ENCODE results near the gene LRP5. TPM values are rescaled to one million over a fixed set of nuclear protein-coding genes. Genes with fewer than 3 reads are reported as not detected.

LRP5 gene
- polyA plus RNA-seq, 3 donors from 2014 or later, result 0.03 to 1.2 (median 0.66) TPM

GRCh38 chr11:68406324-68407313 is 94.2 kb downstream of the LRP5 start:
- H3K4me3 Mint-ChIP-seq, result no peak overlapping the region
- no peaks in the 10 kb centered on the region for H3K9me3 Mint-ChIP-seq
- H3K27me3 Mint-ChIP-seq (ENCODE audit: low read depth in 3 of 3), result no peaks in the 10 kb centered on the region
- no peaks in the 10 kb centered on the region for H3K4me1 Mint-ChIP-seq
- no peak for DNase-seq
- H3K27ac Mint-ChIP-seq, result no peak overlapping the region
- no peaks in the 10 kb centered on the region for H3K36me3 Mint-ChIP-seq

DNA sequence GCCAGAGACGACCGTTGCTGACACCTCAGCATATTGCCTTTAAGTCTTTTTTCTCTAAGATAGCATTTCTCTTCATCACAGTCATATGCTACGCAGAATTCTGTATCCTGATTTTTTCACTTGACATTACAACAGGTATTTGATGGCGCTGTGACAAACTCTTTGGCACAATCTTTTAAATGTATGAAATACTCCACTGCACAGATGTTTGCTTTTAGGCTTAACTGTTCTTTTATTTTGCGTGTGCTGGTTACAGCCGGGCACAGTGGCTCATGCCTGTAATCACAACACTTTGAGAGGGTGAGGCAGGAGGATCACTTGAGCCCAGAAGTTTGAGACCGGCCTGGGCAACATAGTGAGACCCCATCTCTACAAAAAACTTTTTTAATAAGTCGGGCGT is 96.1 kb downstream of the LRP5 start:
- H3K27me3 Mint-ChIP-seq (ENCODE audit: low read depth in 3 of 3), result no peaks in the 10 kb centered on the region
- H3K9me3 Mint-ChIP-seq, result no peaks in the 10 kb centered on the region
- no peak overlapping the region for H3K4me3 Mint-ChIP-seq
- H3K27ac Mint-ChIP-seq, result no peak overlapping the region
- DNase-seq, result no peak
- H3K4me1 Mint-ChIP-seq, result no peaks in the 10 kb centered on the region
- H3K36me3 Mint-ChIP-seq, result no peaks in the 10 kb centered on the region

DNA sequence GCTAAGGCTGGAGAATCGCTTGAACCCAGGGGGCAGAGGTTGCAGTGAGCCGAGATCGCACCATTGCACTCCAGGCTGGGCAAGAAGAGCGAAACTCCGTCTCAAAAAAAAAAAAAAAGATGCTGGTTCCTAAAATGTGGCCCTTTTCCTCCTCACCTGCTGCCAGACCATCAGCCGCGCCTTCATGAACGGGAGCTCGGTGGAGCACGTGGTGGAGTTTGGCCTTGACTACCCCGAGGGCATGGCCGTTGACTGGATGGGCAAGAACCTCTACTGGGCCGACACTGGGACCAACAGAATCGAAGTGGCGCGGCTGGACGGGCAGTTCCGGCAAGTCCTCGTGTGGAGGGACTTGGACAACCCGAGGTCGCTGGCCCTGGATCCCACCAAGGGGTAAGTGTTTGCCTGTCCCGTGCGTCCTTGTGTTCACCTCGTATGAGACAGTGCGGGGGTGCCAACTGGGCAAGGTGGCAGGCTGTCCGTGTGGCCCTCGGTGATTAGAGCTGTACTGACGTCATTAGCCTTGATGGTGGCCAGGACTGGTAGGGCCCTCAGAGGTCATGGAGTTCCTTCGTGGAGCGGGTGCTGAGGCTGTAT is 97.5 kb downstream of the LRP5 start:
- no peak overlapping the region for H3K4me3 Mint-ChIP-seq
- H3K27ac Mint-ChIP-seq, result no peak overlapping the region
- H3K9me3 Mint-ChIP-seq, result no peaks in the 10 kb centered on the region
- H3K36me3 Mint-ChIP-seq, result no peaks in the 10 kb centered on the region
- no peak for DNase-seq
- H3K27me3 Mint-ChIP-seq (ENCODE audit: low read depth in 3 of 3), result no peaks in the 10 kb centered on the region
- no peaks in the 10 kb centered on the region for H3K4me1 Mint-ChIP-seq

GRCh38 chr11:68411501-68411991 is 99.2 kb downstream of the LRP5 start:
- peaks cover 0 to 2% (median 0%) of the 10 kb centered on the region in 3 donors for H3K27me3 Mint-ChIP-seq (ENCODE audit: low read depth in 3 of 3)
- no peaks in the 10 kb centered on the region for H3K9me3 Mint-ChIP-seq
- H3K27ac Mint-ChIP-seq, result no peak overlapping the region
- H3K4me3 Mint-ChIP-seq, result no peak overlapping the region
- H3K36me3 Mint-ChIP-seq, result no peaks in the 10 kb centered on the region
- no peak for DNase-seq
- no peaks in the 10 kb centered on the region for H3K4me1 Mint-ChIP-seq

GRCh38 chr11:68412593-68413475 is 100.4 kb downstream of the LRP5 start:
- H3K9me3 Mint-ChIP-seq, result no peaks in the 10 kb centered on the region
- H3K36me3 Mint-ChIP-seq, result no peaks in the 10 kb centered on the region
- no peaks in the 10 kb centered on the region for H3K4me1 Mint-ChIP-seq
- H3K4me3 Mint-ChIP-seq, result no peak overlapping the region
- H3K27ac Mint-ChIP-seq, result no peak overlapping the region
- no peak for DNase-seq
- peaks cover 0 to 4% (median 0%) of the 10 kb centered on the region in 3 donors for H3K27me3 Mint-ChIP-seq (ENCODE audit: low read depth in 3 of 3)

- no peak for DNase-seq
- Mint-ChIP-seq H3K27ac (no peak overlapping the region), H3K36me3 (no peaks in the 10 kb centered on the region), H3K4me3 (no peak overlapping the region), H3K27me3 (ENCODE audit: low read depth in 3 of 3) (peaks cover 0 to 4% (median 0%) of the 10 kb centered on the region in 3 donors), H3K9me3 (no peaks in the 10 kb centered on the region), H3K4me1 (no peaks in the 10 kb centered on the region)
Measured at GRCh38 chr11:68413591-68413999, 101.2 kb downstream of the LRP5 start.

DNA sequence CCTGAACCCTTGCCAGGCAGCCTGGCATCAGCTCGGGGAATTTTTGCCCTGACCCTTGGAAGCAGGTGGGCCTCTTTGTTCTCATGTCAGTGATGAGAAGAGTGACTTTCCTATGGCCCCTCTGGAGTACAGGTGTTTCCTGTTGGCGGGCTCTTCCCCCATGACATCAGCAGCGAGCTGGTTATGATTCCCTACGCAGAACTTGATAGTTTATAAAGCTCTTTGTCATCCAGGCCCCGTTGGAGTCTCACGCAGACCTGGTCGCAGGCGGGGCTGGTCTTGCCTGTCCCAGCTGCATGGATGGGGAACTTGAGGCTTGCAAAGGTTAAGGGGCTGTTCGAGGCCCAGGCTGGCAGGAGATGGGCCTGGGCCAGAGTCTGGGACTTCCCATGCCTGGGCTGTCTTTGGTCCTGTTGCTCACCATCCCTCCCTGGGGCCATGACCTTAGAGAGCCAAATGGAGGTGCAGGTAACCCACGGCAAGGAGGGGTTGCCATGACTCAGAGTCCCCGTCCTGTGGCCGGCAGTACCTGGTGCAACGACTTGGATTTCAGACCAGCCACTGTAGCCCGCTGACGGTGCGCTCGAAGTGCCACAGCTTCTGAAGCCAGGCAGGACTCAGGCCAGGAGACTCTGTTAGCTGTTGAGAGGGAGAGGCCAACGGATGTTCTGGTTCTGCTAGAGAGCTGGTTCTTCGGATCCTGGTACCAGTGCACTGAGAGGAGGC is 102.3 kb downstream of the LRP5 start:
- H3K27me3 Mint-ChIP-seq (ENCODE audit: low read depth in 3 of 3), result peaks cover 0 to 4% (median 0%) of the 10 kb centered on the region in 3 donors
- H3K4me1 Mint-ChIP-seq, result no peaks in the 10 kb centered on the region
- H3K27ac Mint-ChIP-seq, result no peak overlapping the region
- no peak overlapping the region for H3K4me3 Mint-ChIP-seq
- no peak for DNase-seq
- H3K9me3 Mint-ChIP-seq, result no peaks in the 10 kb centered on the region
- H3K36me3 Mint-ChIP-seq, result no peaks in the 10 kb centered on the region

DNA sequence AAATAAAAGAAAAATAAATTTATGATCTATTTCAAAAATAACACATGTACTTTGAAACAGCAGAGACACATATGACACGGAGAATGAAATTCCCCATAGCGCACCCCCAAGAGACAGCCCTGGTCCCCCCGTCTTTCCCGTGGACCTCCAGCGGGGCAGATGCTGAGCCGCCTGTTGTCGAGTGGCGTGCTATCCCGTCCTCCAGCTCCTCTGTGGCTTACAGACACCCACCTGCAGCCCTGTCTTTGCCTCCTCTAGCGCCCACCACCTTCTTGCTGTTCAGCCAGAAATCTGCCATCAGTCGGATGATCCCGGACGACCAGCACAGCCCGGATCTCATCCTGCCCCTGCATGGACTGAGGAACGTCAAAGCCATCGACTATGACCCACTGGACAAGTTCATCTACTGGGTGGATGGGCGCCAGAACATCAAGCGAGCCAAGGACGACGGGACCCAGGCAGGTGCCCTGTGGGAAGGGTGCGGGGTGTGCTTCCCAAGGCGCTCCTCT is 103.7 kb downstream of the LRP5 start:
- Mint-ChIP-seq H3K9me3 (no peaks in the 10 kb centered on the region), H3K36me3 (no peaks in the 10 kb centered on the region), H3K4me3 (no peak overlapping the region), H3K27ac (peak overlapping the region in 1 of 6 donors; percentile 53), H3K4me1 (no peaks in the 10 kb centered on the region), H3K27me3 (ENCODE audit: low read depth in 3 of 3) (peaks cover 0 to 4% (median 1%) of the 10 kb centered on the region in 3 donors)
- DNase-seq, result no peak

- no peak overlapping the region for H3K27ac Mint-ChIP-seq
- H3K36me3 Mint-ChIP-seq, result no peaks in the 10 kb centered on the region
- no peaks in the 10 kb centered on the region for H3K4me1 Mint-ChIP-seq
- no peak overlapping the region for H3K4me3 Mint-ChIP-seq
- no peaks in the 10 kb centered on the region for H3K9me3 Mint-ChIP-seq
- DNase-seq, result no peak
- peaks cover 0 to 6% (median 1%) of the 10 kb centered on the region in 3 donors for H3K27me3 Mint-ChIP-seq (ENCODE audit: low read depth in 3 of 3)
Measured at GRCh38 chr11:68418648-68419047, 106.3 kb downstream of the LRP5 start.

DNA sequence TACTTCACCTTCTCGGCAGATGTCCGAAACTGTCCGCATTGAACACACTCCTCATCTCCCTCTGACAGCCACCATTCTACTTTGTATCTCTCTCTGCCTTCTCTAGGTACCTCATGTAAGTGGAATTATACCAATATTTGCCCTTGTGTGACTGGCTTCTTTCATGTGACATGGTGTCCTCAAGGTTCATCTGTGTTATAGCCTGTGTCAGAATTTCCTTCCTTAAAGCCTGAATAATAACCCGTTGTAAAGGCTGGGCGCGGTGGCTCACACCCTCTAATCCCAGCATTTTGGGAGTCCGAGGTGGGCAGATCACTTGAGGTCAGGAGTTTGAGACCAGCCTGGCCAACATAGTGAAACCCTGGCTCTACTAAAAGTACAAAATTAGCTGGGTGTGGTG is 107.8 kb downstream of the LRP5 start:
- H3K27ac Mint-ChIP-seq, result no peak overlapping the region
- no peak overlapping the region for H3K4me3 Mint-ChIP-seq
- no peak for DNase-seq
- peaks cover 0 to 6% (median 3%) of the 10 kb centered on the region in 3 donors for H3K27me3 Mint-ChIP-seq (ENCODE audit: low read depth in 3 of 3)
- H3K9me3 Mint-ChIP-seq, result no peaks in the 10 kb centered on the region
- H3K4me1 Mint-ChIP-seq, result no peaks in the 10 kb centered on the region
- no peaks in the 10 kb centered on the region for H3K36me3 Mint-ChIP-seq

DNA sequence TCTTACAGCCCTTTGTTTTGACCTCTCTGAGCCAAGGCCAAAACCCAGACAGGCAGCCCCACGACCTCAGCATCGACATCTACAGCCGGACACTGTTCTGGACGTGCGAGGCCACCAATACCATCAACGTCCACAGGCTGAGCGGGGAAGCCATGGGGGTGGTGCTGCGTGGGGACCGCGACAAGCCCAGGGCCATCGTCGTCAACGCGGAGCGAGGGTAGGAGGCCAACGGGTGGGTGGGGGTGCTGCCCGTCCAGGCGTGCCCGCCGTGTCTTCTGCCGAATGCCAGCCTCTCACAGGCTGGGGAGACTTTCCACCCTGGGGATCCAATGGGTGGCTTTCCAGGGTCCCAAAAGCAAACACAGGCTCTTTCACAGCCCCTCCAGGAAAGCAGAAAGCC is 111.1 kb downstream of the LRP5 start:
- H3K4me1 Mint-ChIP-seq, result no peaks in the 10 kb centered on the region
- H3K9me3 Mint-ChIP-seq, result no peaks in the 10 kb centered on the region
- H3K27ac Mint-ChIP-seq, result no peak overlapping the region
- H3K27me3 Mint-ChIP-seq (ENCODE audit: low read depth in 3 of 3), result peaks cover 1 to 3% (median 2%) of the 10 kb centered on the region in 3 donors
- no peak overlapping the region for H3K4me3 Mint-ChIP-seq
- H3K36me3 Mint-ChIP-seq, result peaks cover 0 to 2% (median 0%) of the 10 kb centered on the region in 3 donors
- DNase-seq, result no peak

DNA sequence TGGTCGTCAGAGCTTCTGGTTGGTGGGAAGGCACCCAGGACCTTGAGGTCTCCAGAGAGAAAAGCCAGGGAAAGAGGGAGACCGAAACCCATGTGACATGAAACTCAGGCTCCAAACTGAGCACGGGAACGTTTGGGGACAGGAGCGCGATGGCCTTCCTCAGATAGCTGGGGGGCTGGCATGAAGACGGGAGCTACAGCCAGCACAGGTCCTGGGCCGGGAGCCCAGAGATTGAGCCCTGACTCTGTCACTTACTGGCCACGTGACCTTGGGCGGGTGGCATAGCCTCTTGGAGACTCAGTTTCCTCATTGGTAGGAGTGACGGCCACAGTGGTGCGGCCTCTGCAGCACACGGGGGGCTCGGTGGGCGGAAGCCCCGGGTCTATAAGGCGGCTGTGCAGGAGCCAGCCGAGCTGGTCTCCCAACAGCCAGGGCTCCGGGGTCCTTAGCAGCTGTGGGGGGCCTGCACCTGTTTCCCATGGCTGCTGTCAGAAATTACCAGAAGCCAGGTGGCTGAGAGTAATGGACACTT is 111.8 kb downstream of the LRP5 start:
- Mint-ChIP-seq H3K27ac (no peak overlapping the region), H3K27me3 (ENCODE audit: low read depth in 3 of 3) (peaks cover 1 to 3% (median 2%) of the 10 kb centered on the region in 3 donors), H3K36me3 (peaks cover 0 to 4% (median 0%) of the 10 kb centered on the region in 3 donors)

More for the DNA sequence above, 111.8 kb downstream of the LRP5 start:
- Mint-ChIP-seq H3K9me3 (peaks cover 0 to 3% (median 0%) of the 10 kb centered on the region in 6 donors), H3K4me3 (no peak overlapping the region), H3K4me1 (no peaks in the 10 kb centered on the region)
- DNase-seq, result no peak

Data from immature natural killer cell (primary cell).